HG03039 (cell line): ENCODE data around the gene S100A8.

Experiments
- ATAC-seq: cut with Tn5 transposase; IDR thresholded peaks from one replicate; pipeline ENCODE4 v1.9.1; 2021; ENCODE audit warnings: mild to moderate bottlenecking, moderate library complexity; ENCODE audit not compliant: unreplicated experiment

Gene S100A8

DNA sequence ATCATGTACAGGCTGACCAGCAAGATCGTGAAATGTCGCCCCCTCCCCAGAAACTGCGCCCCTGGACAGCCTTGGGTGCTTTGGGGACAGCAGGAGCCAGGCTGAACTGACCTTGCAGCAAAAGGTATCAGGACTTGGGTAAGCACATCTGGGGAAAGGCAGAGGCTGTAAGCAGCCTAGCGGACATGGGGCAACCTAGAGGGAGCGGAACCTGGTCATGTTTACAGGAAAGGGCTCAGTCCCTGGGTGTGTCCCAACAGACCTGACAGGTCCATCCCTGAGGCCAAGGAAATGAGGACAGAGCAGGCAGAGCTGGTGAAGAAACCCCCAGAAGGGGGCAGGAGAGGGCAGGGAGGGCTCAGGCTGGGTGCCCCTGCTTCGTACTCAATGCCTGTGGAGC is 3.1 kb upstream of the S100A8 start:
- no peak for ATAC-seq

DNA sequence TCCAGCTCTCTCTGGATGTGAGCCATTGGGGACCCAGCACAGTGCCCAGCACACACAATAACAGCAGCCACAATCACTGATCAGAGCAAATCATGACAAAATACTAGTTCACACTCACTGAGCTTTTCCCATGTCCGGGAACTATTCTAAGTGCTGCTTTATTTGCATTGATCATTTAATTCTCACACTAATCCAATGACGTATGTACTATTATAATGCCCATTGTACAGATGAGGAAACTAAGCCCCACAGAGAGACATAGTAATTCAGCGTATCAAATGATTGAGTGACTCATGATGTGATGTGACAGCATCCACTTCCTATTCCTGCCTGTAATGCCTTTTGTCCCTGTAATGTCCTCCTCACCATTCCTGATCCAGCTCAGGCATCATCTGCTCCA is 1.9 kb upstream of the S100A8 start:
- ATAC-seq = no peak

DNA sequence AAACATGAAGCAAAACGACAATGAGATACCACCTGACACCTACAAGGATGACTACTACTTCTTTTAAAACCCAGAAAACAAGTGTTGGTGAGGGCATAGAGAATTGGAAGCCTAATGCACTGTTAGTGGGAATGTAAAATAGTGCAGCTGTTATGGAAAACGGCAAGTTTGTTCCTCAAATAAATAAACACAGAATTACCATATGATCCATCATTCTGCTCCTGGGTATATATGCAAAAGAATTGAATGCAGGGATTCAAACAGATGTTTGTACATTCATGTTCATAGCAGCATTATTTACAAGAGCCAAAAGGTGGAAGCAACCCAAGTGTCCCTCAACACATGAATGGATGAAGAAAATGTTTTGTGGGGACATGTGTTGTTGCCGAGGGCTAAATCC is 1.4 kb upstream of the S100A8 start:
- ATAC-seq = no peak

DNA sequence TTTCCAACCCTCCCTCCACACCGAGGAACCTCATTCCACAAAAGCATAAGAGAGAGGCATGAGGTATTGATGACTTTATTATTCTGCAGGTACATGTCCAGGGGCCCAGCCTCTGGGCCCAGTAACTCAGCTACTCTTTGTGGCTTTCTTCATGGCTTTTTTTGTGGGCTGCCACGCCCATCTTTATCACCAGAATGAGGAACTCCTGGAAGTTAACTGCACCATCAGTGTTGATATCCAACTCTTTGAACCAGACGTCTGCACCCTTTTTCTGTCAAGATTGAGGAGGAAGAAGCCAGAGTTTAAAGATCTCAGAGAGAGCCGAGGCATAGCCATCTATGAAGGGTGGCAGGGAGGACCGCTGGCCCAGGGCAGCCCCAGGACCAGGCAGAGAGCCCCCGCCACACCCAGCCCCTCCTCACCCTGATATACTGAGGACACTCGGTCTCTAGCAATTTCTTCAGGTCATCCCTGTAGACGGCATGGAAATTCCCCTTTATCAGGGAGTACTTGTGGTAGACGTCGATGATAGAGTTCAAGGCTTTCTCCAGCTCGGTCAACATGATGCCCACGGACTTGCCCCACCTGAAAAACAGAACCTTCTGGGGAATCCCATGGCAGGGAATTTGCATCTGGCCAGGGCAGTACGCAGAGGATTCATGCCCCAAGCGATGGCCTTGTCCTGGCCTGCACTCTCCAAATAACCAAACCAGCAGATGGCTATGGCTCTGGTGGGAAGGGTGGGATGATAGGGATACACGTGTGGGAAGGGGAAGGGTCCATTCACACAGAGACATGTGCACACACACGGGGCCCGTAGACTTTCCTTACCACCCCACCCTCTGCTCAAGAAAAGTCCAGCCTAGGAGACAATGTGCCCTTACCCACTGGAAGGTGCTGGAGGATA is 647 bp downstream of the S100A8 start:
- ATAC-seq = no peak

DNA sequence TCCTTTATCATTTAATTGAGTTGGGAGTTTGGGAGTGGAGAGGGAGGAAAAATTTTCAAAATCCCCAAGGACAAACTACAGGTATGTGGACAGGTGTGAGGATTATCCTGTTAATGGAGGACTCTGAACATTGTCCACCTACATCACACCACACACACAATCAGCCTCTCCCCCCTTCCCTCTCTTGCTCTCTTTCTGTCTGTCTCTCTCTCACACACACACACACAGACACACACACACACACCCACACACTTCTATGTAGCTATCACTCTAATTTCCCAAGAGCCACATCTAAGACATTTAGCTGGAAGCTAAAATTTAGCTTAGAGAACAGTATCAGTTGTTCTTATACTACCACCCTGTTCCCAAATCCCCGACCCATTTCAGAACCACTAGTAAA is 1.5 kb downstream of the S100A8 start:
- no peak for ATAC-seq

DNA sequence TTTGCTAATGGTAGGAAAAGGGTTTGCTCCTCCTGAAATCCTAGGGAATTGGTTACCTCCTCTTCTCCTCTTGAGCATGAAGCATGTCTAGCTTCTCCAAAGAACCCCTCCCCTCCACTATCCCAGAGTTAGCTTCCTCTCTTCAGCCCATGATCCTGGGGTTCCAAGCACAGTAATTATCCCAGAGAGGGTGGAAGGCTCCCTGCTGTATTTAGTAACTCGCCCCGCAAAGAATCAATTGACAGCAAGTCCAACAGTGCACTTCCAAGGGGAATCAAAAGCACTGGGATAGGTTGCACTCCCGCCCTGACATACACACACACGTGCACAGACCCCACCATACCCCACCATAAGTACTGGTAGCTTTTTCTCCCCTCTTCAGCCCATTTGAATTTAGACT is 3.1 kb downstream of the S100A8 start:
- no peak for ATAC-seq

DNA sequence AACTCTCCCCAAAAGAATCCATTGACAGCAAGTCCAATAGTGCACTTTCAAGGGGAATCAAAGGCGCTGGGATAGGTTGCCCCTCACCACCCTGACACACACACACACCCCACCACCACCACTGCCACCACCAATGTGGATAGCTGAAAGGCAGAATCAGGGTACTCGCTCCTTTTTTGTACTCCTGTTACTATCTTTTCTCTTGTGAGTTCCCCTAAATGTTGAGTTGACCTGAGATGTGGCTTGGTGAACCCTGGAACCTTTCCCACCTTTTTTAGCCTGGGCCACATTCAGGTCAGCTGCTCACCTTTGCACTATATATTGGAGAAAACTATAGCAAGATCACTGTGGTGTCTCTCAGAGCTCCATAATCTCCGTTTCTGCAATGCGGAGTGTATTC is 3.9 kb downstream of the S100A8 start:
- no peak for ATAC-seq

DNA sequence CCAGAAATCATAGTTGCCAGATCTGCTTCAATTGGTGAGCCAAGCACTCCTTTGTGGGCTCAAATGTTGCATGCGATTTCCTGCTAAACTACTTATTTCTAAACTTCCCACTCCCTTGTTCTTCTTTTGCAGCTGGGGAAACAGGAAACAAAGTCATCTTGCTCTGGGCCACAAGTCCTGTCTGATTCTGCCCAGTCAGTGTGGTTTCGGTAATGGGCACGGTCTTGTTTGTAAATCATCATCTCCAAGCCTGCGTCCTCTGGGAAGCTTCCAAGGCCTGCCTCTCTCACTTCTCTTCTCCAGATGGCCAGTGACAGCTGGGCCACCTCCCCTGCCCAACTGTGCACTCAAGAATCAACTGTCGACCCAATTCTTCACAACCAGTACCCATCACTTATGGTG is 4.4 kb downstream of the S100A8 start:
- no peak for ATAC-seq

DNA sequence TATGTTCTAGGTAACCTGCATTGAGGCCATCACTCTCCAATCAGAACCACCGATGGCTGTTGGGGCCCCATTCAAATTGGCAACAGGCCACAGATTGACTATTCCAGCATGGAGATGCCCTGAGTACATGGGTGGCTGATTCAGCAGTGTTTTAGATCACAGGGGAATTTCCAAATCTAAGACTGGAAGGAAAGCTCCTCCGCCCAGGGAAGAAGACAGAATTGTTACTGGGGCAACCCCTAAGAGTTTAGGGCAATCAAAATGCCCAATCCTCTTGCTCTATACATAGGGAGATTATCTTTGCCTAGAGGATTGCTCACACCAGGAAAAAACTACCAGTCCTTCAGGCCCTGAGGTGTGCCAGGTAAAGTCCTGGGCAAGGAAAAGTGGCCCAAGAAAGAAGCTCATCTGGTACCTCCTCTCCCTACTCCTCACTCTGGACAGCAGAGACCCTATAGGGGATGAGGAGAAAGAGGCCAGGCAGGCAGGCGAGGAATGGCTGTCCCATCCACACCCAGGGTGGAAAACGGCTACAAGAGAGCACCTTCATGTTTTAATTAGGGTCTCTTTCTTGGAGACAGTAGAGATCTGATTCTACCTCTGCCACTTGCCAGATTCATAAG is 5.8 kb downstream of the S100A8 start:
- no peak for ATAC-seq

DNA sequence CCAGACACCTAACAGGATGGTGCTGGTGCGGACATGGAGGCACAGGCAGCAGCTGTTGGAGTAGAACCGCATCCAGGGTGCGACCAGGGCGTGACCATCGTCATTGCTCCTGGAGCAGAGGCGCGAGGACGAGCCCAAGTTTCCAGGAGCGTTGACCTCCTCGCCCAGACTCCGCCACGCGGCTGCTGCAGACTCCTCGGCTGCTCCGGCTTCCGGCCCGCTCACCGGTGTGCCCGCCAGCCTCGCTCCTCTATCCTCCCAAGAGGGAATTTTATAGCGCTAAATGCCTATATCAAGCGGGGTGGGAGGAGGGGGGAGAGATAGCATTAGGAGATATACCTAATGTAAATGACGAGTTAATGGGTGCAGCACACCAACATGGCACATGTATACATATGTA is 10.2 kb downstream of the S100A8 start:
- ATAC-seq = no peak

DNA sequence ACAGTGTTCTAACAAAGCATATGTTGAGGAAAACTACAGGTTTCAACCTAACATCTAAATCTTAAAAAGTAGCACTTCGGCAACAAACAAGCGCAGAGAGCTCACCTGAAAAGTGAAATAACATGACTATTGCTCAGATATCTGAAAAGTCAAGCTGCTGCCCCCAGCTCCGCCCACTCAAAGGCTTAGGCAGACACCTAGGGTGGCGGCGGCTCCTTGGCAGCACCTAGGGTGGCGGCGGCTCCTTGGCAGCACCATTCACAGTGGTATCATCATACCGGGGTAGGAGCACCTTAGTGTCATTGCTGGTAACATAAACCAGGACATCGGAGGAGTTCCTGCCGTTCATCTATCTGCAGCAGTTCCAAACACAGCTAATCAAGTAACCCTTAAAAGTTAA is 11.3 kb downstream of the S100A8 start:
- no peak for ATAC-seq

DNA sequence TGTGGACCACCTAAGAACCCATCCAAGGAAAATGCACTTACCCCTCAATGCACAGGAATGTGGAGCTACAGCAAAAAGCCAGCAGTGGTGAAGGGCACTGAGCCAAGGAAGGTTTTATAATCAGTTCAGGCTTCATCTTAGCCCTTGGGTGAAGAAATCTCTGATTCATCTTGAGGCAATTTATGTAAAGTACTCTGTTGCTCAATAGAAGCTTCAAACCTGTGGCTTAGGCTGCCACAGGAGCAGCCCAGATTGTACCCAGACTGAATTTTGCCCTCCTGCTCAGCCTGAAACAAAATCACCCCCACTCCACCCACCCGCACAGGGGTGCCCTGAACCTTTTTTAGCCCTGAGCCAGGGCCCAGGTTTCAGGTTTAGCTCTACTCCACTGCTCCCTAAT is 15.4 kb downstream of the S100A8 start, which contains the start of gene S100A12:
TSS of gene S100A12 (minus strand) at position 111 of the 400 bp plus-strand sequence. CDS start 1,029 bp downstream, outside the sequence.
- ATAC-seq = no peak

DNA sequence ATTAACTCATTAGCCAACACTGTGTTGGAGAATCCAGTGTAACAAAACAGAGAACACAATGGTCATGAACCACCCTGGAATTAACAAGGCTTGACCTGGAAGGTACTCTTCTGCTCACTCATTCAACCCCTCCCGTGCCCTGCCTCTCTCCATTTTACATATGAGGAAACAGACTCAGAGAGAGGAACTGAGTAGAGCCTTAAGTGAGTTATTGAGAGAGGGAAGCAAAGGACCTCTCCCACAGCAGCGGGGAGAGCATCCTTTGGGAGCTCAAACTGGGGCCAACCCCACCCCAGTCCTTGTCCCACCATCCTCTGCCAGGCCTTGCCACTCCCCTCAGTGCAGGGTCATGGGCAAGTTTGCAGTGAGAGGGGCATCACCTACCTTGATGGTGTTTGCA is 16.8 kb downstream of the S100A8 start:
- ATAC-seq = no peak

DNA sequence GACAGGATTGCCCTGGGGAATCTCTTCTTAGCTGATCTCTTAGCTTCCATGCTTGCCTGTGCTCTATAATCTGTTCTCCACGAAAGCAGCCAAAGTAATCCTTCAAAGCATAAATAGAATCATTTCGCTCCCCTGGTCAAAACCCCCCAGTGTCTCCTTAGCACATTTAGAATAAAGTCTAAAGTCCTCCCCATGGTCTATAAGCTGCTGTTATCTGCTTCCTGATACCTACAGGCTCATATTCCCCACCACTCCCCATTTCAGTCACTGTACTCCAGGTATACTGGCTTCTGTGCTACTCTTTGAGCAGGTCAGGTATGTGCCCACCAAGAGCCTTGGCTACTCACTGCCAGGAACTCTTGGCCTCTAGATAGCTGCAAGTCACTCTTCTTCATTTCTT is 18.3 kb downstream of the S100A8 start:
- ATAC-seq = no peak

DNA sequence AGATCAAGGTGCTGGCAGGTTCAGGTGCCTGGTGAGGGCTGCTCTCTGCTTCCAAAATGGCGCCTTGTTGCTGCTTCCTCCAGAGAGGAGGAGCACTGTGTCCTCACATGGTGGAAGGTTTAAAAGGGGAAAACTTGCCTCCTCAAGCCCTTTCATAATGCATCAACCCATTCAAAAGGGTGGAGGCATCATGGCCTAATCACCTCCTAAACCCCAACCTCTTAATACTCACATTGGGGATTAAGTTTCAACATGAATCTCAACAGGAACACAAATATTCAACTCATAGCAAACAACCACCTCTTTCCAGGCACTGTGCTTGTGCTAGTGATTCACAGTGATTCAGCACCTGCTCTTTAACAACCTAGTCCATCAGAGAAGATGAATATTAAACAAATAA is 19.6 kb downstream of the S100A8 start:
- ATAC-seq = no peak

DNA sequence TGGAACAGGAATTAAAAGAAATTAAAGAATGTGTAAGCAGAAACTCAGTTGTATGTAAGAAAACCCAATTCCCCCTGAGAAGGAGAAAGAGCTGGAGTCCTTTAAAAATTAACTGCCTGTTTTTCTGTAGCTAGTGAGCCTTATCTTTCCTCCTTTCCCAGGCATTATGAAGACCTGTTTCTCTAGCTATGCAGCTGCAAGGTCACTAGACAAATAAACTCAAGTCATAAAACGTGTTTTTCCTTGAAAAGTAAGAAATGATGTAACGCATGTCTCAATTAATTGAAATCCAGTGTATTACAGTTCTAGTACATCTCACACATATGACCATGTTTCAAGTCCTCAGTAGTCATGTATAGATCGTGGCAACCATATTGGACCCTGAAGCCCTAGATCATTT is 20.7 kb downstream of the S100A8 start:
- no peak for ATAC-seq

DNA sequence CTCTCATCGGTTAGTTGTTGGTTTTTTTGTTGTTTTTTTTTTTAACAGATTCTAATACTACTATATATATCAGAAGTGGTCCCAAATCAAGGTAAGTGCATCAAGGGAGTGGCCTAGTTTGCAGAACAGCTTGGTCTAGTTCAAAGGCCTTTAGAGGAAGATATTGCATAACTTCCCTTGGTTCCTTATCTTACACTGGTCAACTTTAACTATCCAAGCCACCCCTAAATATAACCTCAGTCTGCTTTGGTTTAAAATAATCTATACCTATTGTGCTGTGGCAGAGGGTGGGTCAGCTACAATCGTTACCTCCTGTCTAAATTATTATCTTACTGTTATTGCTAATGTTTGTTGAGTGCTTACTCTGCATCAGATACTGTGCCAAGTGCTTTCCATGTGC is 22.4 kb downstream of the S100A8 start:
- no peak for ATAC-seq

DNA sequence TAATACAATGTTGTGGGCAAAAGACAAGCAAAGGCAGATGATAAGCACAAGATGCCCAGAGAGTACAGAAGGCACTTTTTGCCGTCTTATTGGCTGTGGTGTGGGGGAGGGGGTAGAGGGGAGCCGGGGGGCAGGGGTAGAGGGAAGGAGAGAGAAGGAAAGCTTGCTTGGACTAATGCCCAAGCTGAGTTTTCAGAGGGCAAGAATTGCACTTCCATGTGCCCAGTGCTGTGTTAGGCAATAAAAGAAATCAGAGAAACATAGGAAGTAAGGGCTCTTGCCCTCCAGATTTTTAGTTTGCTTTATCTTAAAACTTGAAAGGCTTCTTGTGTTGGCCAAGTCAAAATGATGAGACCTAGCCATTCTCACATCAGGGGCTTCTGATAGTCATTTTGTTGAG is 23.8 kb downstream of the S100A8 start:
- ATAC-seq = no peak

DNA sequence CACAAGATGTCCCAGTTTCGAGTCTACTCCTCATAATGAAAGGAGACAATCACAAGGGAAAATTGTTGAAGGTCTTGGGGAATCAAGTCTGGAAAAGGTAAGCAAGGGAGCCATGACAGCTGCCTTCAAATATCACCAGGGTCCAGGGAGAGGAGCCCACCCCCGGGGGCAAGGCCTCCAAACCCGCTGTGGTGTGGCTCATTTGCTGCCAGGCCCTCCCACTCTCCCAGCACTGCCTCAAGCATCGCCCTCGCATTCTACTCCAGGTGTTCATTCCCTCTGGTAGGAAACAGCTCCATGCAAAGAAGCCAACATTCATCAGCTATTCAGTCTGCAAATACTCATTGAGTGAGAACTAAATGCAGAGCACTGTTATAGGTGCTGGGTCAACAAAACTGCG is 24.6 kb downstream of the S100A8 start:
- ATAC-seq = no peak

DNA sequence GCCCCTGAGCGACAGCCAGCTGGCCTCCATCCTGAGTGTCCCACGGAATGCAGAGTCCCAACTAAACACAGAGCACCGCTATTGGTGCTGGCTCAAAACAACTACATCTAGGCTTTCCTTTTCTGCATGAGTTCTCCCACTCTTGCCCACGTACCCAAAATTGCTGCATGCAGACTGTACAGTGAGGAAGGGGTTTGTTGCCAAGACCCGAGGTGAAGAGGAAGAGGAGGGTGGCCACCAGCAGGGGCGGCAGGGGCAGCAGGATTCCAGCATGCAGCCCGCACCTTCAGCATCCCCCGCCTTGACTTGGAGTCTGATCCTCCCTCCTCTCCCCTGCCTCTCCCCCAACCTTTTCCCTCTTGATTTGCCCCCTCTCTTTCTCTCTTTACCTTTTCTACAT is 25.2 kb downstream of the S100A8 start:
- ATAC-seq = no peak

DNA sequence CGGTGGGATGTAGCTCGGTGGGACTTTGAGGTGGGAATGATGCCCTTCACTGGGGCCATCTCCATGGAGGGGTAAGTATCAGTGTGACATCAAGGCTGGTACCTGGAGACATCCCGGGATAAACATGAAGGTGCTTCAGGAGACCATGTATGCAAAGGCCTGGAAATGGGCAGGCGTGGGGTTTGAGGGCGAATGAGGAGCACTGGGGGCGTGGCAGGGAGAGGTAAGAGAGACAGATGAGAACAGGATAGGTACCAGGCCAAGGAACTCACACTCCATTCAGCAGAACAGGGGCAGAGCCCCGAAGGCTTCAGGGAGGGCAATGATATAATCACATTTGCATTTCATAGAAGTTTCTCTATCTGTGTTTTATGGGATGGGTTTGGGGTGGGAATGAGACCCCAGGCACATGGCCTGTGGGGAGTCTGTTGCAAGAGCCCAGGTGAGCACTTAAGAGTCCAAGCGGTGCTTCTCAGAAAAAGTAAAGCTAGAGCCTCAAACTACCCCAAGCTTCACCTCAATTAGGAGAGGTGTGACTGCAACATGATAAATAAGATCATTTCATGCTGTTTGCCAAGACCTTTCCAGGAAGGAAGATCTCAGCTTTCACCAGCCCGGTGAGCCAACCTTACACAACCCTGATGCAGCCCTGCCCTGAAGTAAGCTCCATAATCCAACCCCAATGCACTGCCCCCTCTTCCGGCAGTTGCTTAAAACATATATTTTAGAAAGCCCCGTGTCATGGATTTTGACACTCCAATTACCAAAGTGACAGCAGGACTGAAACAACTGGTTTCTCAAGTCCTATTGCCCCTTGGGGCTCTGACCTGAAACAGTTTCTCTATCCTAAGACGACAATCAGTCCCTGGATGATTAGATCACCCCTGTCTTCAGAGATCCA is 25.9 kb downstream of the S100A8 start:
- ATAC-seq = no peak
